ENCODE measurements around the gene BICD1.

BICD1 gene

DNA sequence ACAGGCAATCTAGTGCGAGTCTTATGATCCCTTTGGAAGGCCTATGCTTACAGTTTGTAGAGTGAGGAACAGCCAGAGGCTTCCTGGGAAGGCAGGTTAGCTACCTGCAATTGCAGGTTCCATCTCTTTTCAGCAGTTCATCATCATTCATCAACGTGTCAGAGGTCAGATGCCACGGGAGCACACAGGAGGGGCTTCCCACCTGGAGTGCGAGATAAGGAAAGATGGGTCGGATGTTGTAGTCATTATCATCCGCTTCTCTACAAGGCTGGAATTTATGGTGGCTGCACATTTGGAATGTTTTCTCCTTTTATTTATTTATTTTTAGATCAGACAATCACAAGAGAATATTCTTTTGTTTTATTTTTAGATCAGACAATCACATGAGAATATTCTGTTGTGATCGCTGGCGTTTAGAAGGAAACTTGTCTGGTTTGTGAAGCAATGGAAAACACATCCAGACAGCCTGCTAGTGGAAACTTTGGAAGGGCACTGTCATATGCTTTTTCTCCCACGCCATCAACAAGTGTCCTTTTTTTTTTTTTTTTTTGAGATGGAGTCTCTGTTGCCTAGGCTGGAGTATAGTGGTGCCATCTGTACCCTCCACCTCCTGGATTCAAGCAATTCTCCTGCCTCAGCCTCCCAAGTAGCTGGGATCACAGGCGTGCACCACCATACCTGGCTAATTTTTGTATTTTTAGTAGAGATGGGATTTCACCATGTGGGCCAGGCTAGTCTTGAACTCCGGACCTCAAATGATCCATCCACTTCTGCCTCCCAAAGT, 1.9 kb upstream of the BICD1 start:
- no peak for DNase-seq

DNA sequence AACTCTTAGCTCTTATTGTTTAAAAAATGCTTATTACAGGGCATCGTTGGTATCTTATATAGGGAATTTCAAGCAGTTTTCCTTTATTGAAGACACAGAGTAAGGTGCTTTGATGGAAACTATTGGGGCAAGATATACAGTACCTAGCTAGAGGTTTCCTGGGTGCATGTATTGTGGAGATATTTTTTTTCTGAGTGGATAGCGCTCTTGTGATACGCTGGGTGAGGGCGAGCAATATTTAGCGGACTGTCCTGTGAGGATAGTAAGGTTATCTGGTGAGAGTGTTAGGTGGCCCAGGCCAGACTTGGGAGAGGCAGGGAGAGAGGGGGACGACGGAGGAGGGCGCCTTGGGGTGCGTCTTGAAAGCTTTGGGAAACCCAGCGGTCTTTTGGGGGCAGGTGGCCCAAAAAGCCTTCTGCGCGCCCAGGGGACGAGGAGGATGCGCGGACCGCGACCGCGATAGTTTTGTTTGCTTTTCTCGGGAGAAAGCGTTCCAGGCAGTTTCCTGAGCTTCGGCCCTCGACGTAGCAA, 596 bp upstream of the BICD1 start:
- no peak for DNase-seq

- peak; percentile 43 to 50 for DNase-seq
Observed at GRCh38 chr12:32107359-32108267, 966 bp downstream of the BICD1 start.

- DNase-seq = no peak
Observed at GRCh38 chr12:32108787-32109186, 2.1 kb downstream of the BICD1 start.

GRCh38 chr12:32110417-32110816, 3.8 kb downstream of the BICD1 start:
- no peak for DNase-seq

- no peak for DNase-seq
Observed at GRCh38 chr12:32110942-32111341, 4.3 kb downstream of the BICD1 start.

GRCh38 chr12:32115404-32116104, 8.9 kb downstream of the BICD1 start:
- DNase-seq = no peak

DNA sequence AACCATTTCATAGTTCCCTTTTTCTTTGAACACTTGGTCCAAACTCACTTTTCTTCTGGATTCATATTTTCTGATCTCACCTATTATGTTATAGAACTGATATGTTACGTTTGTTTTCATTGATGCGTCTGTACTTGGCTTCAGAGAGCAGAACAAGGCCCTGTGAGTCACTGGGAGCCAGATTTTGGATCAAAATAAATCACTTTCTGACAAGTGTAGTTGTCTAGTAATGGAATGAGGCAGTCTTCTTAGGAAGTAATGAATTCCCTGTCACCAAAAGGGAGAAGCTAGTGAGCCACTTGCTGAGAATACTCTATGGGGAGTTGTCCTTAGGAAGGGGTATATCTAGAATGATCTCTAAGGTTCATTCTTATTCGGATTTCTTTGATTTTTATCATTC, 10.2 kb downstream of the BICD1 start:
- DNase-seq = no peak

- no peak for DNase-seq
Observed at GRCh38 chr12:32117316-32117715, 10.7 kb downstream of the BICD1 start.

- DNase-seq = no peak
Observed at GRCh38 chr12:32118806-32119205, 12.2 kb downstream of the BICD1 start.

DNA sequence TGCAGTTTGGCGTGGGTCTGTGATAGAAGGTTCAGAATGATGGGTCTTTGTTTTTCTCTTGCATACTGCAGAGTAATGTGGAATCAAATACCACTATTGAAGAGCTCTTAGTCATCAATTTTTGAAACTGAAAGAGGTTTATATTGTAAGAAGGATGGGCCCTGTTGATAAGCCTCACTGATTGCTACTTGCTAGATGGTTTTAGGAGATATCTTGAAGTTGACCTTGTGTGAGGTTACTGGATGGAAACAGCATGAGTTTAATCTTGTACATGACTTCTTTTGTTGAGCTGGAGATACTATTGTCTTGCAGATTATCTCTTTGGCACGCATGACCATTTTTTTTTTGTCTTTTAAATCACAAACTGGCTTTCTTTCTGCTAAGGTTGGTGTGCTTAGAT, 13.8 kb downstream of the BICD1 start:
- no peak for DNase-seq

DNA sequence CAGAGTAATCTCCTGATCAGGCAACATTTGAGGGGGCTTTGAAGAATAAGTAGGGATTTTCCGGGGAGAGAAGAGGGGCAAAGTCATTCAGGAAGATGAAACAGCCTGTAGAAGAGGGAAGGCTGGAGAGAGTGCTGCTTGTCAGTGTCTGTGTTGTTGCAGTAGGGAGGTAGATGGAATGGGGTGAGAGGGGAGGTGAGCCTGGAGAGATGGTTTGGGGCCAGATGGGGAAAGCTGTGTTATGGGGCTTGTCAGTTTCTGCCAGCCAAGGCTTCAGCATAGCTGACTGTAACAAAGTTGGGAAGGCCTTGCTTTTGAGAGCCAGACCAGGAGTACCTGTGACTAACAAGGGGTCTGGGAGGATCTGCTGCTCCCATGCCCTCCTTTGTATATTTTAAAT, 18.0 kb downstream of the BICD1 start:
- no peak for DNase-seq

- DNase-seq = no peak
Observed at GRCh38 chr12:32125455-32126084, 18.9 kb downstream of the BICD1 start.

DNA sequence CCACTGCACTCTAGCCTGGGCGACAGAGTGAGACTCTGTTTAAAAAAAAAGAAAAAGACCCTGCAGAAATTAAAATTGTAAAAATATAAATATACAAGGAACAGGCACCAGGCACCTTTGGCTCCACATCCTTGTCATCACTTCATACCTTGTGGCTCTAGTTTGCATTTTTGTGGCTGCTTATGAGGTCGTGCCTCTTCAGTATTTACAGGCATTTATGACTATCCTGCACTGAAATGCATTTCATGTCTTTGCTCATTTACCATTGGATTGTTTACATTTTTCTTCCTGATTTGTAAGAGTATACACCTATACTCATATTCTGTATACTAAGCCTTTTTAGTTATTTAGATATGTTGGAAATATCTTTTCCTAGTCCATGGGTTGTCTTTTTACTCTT, 20.1 kb downstream of the BICD1 start:
- DNase-seq = no peak

DNA sequence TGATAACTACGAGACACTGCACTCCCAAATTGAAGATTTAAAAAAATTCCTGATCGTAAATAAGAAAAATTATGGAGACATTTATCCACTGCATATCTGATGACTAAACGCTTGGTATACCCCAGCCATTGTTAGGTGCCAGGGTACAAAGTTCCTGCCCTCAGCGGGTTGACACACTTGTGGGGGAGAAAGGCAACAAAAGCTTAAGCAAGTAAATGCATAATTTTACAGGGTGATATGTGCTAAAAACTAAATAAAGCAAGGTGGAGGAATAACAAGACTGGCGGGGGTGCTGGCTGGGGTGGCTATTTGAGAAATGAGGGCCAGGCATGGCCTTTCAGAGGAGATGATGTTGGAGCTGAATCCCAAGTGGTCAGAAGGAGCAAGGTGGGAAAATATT, 25.0 kb downstream of the BICD1 start:
- no peak for DNase-seq

DNA sequence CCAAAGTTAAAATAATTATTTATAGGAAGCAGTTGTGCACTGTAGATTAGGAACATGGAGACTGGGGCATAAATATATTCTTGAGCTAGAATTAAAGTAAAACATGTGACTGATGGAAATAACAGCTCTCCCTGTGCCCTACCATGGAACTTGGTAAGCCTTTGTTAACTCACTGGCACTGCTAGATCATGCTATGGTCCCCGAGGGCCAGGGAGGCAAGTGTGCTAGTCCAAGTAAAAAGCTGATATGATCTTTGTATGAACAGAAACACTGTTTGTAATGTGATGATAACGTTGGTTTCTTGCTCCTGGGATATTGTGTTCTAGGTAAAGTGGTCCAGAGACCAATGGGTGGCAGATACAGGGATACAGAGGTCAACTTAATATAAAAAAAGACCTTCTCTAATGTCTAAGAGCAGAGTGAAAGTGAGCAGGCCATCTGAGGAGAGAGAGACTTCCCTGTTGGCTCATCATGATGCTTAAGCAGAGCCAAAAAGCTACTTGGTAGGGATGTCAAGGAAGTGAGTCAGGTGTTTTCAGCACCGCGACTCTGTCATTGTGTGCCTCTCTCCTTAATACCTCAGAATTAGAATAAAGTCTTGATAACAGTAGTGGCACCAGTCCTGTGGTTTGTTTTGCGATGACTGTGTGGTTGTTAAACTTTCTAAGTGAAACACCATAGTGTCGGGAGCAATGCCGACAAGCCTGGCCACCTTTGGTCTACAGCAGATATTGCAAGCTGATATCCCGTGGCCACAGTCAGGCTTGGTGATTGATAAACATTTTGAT, 27.6 kb downstream of the BICD1 start:
- DNase-seq = peak; percentile 62 to 72

GRCh38 chr12:32135967-32136366, 29.3 kb downstream of the BICD1 start:
- DNase-seq = no peak

DNA sequence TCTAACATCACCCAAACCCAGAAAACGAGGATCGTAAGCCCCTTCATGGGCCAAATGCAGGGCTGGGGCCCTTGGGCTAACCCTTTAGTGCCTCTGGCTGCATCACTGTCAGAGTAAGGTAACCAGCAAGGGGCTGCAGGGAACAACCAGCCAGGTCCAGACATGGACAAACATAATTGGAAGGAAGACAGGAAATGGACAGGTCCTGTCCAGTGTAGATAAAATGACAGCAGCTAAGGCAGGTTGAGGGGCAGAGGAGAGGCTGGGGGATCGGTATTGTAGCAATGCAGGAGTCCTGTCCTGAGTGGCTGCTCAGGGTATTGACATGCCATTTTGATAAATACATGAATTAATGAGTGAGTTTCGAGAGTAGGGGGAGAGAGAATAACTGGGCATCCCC, 29.8 kb downstream of the BICD1 start:
- no peak for DNase-seq

- DNase-seq = peak; percentile 6 to 34
Observed at GRCh38 chr12:32139064-32139421, 32.4 kb downstream of the BICD1 start.

DNA sequence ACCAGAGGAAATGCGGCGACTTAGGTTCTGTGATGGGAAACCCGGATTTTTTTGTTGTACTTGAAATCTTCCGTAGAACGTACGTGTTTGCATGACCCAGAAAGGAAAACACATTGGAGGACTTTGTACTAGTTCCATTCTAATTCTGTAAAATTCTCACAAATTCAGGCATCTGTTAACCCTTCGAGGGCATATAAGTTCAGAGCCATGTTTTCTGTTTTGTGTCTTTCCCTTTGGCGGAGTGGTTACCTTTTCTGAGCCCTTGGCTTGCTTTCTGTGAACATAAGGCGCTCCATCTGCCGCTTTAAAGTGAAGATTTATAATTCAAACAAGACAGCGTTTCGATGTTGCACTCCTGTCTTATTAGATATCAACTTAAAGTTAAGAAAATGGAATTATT, 34.2 kb downstream of the BICD1 start:
- no peak for DNase-seq

DNA sequence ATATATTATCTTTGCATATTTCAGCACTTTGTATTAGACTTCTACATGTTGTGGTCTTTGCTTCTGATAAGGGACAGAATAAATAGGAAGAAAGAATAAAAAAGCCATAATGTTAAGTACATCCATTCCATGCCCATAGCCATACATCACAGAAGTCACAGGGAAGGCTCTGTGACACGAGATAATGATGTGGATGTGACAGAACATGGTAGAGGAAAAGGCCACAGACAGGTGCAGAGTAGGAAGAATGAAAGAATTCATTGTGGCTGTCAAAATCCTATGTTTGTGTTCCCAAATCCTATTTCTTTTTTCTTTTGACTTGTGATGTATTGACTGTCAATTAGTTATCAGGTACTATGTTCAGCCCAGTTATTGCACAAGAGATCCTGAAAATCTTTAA, 38.4 kb downstream of the BICD1 start:
- no peak for DNase-seq
